ENCODE results near the gene SIGMAR1. TPM values are rescaled to one million over a fixed set of nuclear protein-coding genes. Genes with fewer than 3 reads are reported as not detected.

The SIGMAR1 gene
- total RNA-seq, 2 donors from 2014 or later: 26.7 to 57.1 TPM

- WGBS, 2 donors: 84 to 100% methylated on average over 2 to 5 of the region's 5 CpGs
- DNase-seq (no peak), ATAC-seq (no peak)
- TF ChIP-seq CTCF (IDR thresholded peaks at IDR 0.05): no peak
- intact Hi-C loops (cut with DNase I): no loop called here
- Histone ChIP-seq H3K9me3 (no peaks in the 10 kb centered on the region), H3K27ac (no peak overlapping the region), H3K4me1 (peaks cover 36% of the 10 kb centered on the region), H3K4me3 (no peak overlapping the region), H3K36me3 (replicated peaks in 1 of 2; ENCODE audit: insufficient read depth in 1 of 2, low read depth in 2 of 2) (no peaks in the 10 kb centered on the region), H3K27me3 (no peaks in the 10 kb centered on the region)
Measured at GRCh38 chr9:34656992-34657391, 19.4 kb upstream of the SIGMAR1 start.

GRCh38 chr9:34655394-34655793, 17.8 kb upstream of the SIGMAR1 start:
- H3K4me3 ChIP-seq: no peak overlapping the region
- TF ChIP-seq CTCF (IDR thresholded peaks at IDR 0.05) (no peak), POLR2A (IDR thresholded peaks at IDR 0.05) (no peak)
- no peaks in the 10 kb centered on the region for H3K9me3 ChIP-seq
- WGBS, 2 donors: 61 to 75% methylated on average over 5 of the region's 5 CpGs
- DNase-seq (no peak), ATAC-seq (no peak)
- no peaks in the 10 kb centered on the region for H3K27me3 ChIP-seq
- H3K36me3 ChIP-seq (replicated peaks in 1 of 2; ENCODE audit: insufficient read depth in 1 of 2, low read depth in 2 of 2): no peaks in the 10 kb centered on the region
- H3K27ac ChIP-seq: peak overlapping the region in 1 of 4 donors; percentile 47
- peaks cover 49% of the 10 kb centered on the region for H3K4me1 ChIP-seq
- intact Hi-C loops (cut with DNase I): no loop called here

GRCh38 chr9:34654323-34655051, 16.9 kb upstream of the SIGMAR1 start:
- peak overlapping the region; percentile 25 to 57 (median 37) for H3K27ac ChIP-seq
- no peaks in the 10 kb centered on the region for H3K27me3 ChIP-seq
- ATAC-seq (peak; percentile 73), DNase-seq (peak; percentile 72 to 84 (median 77))
- H3K4me1 ChIP-seq: peaks cover 49% of the 10 kb centered on the region
- intact Hi-C loops (cut with DNase I): no loop called here
- WGBS, 2 donors: 16% methylated on average over 7 to 11 of the region's 11 CpGs
- H3K36me3 ChIP-seq (replicated peaks in 1 of 2; ENCODE audit: insufficient read depth in 1 of 2, low read depth in 2 of 2): no peaks in the 10 kb centered on the region
- no peak overlapping the region for H3K4me3 ChIP-seq
- H3K9me3 ChIP-seq: no peaks in the 10 kb centered on the region
- TF ChIP-seq POLR2A (IDR thresholded peaks at IDR 0.05) (no peak), CTCF (IDR thresholded peaks at IDR 0.05) (no peak)

- peak overlapping the region in 3 of 4 donors; percentile 19 to 47 (median 27) for H3K27ac ChIP-seq
- intact Hi-C loops (cut with DNase I): no loop called here
- peaks cover 52% of the 10 kb centered on the region for H3K4me1 ChIP-seq
- no peak overlapping the region for H3K4me3 ChIP-seq
- H3K9me3 ChIP-seq: no peaks in the 10 kb centered on the region
- no peaks in the 10 kb centered on the region for H3K36me3 ChIP-seq (replicated peaks in 1 of 2; ENCODE audit: insufficient read depth in 1 of 2, low read depth in 2 of 2)
- ATAC-seq (no peak), DNase-seq (peak in 1 of 4 donors; percentile 18)
- TF ChIP-seq CTCF (IDR thresholded peaks at IDR 0.05): no peak
- no peak for TF ChIP-seq POLR2A (IDR thresholded peaks at IDR 0.05)
- H3K27me3 ChIP-seq: no peaks in the 10 kb centered on the region
- WGBS, 2 donors: 66 to 72% methylated on average over 11 of the region's 11 CpGs
Measured at GRCh38 chr9:34653151-34654072, 15.8 kb upstream of the SIGMAR1 start.
